Epithelial cell of proximal tubule (primary cell): Measurements from ENCODE around the gene GCM1. TPM values are rescaled to one million over a fixed set of nuclear protein-coding genes. Genes with fewer than 3 reads are reported as not detected.
"Not testable (repeated sequence)": the region's sequence is repeated elsewhere in the genome, so short reads cannot be mapped to it uniquely, and the experiment has no call there.

Source experiments
- DNase-seq: peaks from one replicate; pipeline ENCODE4 v3.0.0-alpha.2; 2011; ENCODE audit warnings: low read depth
- H3K4me3 ChIP-seq: 2 replicates; pipeline ENCODE4 v1.5.1; 2011; ENCODE audit warnings: low read depth, mild to moderate bottlenecking, low read length
- total RNA-seq: library from RNA; depleted of rRNA; stranded (reverse); fragments of >200 nt; gene quantifications from 2 replicates; pipeline ENCODE4 v1.2.3, GENCODE V29; 2015
- TF ChIP-seq, protein P1 (sequence below): conservative IDR thresholded peaks from 2 replicates; pipeline ENCODE4 v1.5.1; 2012; ENCODE audit warnings: low read depth, mild to moderate bottlenecking, low read length

GCM1 gene
- total RNA-seq, 1 donor from 2014 or later: not detected

DNA sequence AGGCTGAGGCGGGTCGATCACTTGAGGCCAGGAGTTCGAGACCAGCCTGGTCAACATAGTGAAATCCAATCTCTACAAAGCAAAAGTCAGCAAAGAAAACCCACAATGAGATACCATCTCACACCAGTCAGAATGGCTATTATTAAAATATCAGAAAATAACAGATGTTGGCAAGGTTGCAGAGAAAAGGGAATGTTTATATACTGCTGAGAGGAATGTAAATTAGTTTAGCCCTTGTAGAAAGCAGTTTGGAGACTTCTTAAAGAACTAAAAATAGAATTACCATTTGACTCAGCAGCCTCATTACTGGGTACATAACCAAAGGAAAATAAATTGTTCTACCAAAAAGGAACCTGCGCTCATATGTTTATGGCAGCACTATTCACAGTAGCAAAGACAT is 16.7 kb upstream of the GCM1 start:
- DNase-seq: no peak
- TF ChIP-seq, protein P1, sequence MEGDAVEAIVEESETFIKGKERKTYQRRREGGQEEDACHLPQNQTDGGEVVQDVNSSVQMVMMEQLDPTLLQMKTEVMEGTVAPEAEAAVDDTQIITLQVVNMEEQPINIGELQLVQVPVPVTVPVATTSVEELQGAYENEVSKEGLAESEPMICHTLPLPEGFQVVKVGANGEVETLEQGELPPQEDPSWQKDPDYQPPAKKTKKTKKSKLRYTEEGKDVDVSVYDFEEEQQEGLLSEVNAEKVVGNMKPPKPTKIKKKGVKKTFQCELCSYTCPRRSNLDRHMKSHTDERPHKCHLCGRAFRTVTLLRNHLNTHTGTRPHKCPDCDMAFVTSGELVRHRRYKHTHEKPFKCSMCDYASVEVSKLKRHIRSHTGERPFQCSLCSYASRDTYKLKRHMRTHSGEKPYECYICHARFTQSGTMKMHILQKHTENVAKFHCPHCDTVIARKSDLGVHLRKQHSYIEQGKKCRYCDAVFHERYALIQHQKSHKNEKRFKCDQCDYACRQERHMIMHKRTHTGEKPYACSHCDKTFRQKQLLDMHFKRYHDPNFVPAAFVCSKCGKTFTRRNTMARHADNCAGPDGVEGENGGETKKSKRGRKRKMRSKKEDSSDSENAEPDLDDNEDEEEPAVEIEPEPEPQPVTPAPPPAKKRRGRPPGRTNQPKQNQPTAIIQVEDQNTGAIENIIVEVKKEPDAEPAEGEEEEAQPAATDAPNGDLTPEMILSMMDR: no peak
- H3K4me3 ChIP-seq: no peak overlapping the region

DNA sequence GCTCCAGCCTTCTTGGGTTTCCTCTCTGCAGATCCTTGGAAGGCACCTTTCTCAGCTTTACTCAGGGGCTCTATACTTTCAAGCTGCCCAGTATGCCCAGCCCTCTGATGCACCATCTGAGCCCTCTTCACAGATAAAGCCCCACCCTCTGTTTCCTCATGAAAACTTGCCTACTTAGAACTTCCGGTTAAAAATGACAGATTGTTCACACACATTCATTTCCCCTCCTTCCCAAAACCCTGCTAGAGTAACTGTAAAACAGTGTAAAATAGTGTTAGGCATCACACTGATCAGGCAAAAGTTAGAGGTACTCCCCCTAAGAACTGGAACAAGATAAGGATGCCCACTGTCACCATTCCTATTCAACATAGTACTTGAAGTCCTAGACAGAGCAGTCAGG is 14.0 kb upstream of the GCM1 start:
- TF ChIP-seq, protein P1: no peak
- DNase-seq: no peak
- no peak overlapping the region for H3K4me3 ChIP-seq

DNA sequence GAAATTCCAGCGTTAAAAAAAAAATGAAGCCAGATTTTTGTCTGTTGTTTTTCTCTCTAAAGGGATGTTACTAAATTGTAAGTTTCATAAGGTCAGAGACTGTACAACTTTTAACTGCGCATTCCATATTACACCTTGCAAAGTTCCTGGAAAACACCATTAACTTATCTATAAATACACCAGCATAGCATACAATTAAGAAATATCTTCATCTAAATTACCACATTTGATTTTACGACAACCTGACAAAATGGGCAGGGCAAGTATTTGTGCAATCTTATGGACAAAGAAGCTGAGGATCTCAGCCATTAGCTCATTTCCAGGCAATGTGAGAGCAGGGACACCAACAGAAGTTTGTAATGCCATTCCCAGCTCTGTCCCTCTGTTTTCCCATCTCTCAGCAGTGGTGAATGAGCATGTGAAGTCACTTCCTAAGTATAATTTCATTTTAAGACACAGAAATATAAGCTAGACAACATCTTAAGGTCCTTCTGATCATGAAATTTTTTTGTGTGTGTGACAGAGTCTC is 12.9 kb upstream of the GCM1 start:
- no peak for DNase-seq
- H3K4me3 ChIP-seq: no peak overlapping the region
- TF ChIP-seq, protein P1: no peak

DNA sequence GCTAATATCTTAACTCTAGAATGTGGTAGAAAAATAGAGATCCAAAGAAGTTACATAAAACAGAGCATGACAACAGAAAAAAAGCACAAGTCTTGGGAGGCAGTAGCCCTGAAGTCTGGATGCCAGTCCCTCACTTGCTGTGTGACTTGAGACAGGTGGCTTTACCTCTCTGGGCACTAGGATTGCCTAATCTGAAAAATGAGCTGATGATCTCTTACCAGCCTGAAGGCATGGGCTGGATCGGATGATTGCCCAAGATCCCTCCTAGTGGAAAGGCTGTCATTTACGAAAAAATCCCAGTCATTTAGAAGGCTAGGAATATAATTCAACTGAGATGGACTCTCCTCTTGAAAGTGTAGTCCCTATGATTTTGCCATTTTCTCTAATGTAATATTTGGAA is 10.9 kb upstream of the GCM1 start:
- DNase-seq: no peak
- TF ChIP-seq, protein P1: peak; percentile 16
- H3K4me3 ChIP-seq: no peak overlapping the region

DNA sequence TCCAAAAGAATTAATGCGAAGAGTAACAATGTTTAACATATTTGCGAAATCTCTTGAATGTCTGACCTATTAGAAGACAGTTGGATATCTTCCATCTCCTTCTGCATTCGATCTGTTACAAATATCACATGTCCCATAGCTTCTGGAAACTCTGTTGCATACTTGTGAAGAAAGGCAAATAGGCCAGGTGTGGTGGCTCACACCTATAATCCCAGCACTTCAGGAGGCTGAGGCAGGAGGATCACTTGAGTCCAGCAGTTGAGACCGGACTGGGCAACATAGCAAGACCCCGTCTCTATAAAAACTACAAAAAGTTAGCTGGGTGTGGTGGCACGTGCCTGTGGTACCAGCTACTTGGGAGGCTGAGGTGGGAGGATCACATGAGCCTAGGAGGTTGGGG is 9.4 kb upstream of the GCM1 start:
- H3K4me3 ChIP-seq, DNase-seq: not testable (repeated sequence)

DNA sequence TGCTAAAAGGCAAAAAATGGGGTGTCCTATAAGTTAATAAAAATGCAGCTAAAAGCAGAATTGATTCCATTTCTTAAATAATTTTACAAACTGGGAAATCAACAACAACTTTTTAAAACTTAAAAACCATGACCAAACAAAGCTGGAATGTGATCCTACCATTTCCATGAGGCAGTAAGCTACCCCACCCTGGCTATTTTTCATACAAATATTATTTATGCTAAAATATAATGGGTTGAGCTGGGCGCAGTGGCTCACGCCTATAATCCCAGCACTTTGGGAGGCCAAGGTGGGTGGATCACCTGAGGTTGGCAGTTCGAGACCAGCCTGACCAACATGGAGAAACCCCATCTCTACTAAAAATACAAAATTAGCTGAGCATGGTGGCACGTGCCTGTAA is 6.6 kb upstream of the GCM1 start:
- not testable (repeated sequence) for H3K4me3 ChIP-seq, DNase-seq

DNA sequence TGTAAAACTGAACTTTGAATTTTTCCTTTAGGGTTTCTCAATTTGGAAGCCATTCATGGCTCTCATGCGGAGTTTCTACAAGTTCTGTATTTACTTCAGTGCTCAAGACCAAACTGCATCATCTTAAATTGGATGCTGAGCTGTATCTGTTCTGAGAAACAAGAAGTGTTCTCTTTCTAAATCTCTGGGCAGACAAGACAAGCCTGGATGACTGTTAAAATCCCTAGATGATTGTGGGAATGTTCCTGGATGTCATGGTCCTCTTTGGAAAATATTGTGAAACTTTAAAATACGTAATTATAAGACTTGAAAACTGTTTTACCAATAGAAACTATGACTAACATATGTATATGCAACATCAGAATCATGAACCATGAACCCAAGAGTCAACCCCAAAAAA is 6.2 kb upstream of the GCM1 start:
- no peak for DNase-seq
- TF ChIP-seq, protein P1: no peak
- H3K4me3 ChIP-seq: no peak overlapping the region

DNA sequence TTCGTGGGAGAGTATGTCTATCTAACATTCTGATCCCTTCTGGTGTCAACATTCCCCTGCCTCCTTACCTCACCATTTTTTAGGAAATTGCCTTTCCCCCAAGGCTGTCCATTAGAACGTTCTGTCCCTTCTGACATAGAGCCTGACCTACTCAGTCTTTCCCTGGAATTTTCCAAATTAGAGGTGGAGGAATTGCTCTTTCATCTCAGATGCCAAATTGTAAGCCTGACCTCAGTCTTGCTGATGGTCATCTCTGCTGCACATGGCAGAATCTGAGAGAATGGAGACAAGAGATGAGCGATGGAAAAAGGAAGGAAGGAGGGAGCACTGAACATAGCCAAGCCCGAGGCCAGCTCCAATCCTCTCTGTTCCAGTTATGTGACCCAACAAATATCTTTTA is 5.4 kb upstream of the GCM1 start:
- DNase-seq: no peak
- TF ChIP-seq, protein P1: no peak
- H3K4me3 ChIP-seq: no peak overlapping the region
